Measurements from ENCODE around the gene TCIRG1.
"Not testable (repeated sequence)": the region's sequence is repeated elsewhere in the genome, so short reads cannot be mapped to it uniquely, and the experiment has no call there.

TCIRG1 gene

DNA sequence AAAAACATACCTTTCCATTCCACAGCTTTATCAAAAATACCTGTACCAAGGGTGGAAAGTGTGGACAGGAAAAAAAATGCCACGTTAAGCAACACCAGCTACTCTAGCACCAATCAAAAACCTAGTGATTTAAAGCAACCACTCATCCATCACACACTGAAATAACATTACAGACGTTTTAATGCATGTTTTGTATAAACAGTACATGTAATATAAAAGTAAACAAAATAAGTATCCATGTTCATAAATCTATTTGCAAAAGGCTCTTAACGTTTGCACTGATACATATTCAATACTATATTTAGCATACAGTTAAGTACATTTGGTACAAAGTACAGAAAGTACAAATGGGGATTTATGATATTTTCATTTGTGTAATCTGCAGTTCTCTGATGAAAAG is 43.7 kb downstream of the TCIRG1 start:
- DNase-seq (ENCODE audit: low read depth, low spot score): no peak

DNA sequence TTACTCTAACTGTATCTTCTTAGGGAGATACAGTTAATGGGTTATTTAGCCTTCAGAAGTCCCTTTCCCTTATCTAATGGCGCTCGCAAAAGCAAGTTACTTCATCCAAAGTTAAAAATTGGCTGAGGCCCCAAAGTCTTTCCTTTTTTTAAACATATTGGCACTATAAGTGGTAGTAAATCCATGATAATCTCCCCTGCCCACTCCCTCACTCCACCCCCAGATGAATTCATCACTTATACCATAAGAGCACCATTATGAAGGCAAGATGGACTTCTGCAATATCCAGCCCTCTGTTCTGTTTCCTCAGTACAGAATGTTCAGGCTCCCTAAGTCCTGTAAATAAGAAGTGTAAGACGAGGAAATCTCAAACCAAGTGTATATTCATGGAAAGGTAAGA is 44.7 kb downstream of the TCIRG1 start:
- DNase-seq (ENCODE audit: low read depth, low spot score): no peak

DNA sequence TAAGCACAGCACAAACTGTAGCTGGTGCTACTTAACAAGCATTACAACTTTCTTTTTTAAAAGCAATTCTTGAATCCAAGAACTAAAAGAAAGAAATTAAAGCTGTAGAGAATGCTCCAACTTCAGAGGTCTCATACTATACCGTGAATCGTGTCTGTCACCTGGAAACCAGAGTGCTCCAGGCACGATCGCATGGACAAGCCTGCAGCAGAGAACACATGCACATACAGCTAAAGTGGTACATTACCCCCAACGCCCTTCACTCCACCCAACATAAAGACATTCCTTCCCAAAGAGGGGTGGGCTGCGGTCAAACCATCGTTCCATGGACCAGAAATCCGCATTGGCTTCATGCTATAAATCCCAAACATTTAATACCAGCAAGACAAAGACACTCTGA is 50.9 kb downstream of the TCIRG1 start:
- DNase-seq (ENCODE audit: low read depth, low spot score): no peak

DNA sequence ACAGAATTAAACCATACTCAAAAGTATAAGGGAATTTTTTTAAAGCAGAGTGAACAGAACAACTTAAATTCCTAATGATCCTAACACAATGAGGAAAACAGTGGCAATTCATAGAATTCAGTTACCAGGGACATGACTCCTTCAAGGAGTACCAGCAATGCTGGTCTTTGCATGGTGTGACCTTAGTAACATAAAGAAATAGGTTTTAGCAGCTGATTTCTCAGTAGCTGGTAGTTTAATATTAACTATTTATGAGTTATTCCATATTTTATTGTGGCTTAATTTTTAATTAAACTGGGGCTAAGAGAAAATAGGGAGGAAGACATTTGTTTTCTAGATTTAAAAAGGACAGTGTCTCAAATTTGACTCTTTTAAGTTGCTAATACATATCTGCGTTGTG is 51.5 kb downstream of the TCIRG1 start:
- no peak for DNase-seq (ENCODE audit: low read depth, low spot score)

DNA sequence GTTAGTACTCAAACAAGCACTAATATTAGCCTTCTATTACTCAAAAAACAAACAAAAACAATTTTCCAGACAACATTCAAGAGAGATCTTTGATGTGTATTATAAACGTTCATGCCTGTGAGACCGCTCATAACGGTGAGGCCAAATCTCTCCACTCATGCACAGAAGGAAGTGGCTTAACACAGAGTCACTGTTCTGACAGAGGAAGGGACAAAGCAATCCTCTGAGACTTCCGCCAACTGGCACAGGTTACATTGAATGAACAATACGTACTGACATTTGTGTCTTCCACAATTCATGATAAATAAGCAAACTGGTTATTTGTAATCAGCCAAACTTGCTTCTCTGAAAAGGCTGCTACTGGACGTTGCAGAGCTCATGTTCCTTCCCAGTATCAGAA is 51.9 kb downstream of the TCIRG1 start:
- DNase-seq (ENCODE audit: low read depth, low spot score): no peak

DNA sequence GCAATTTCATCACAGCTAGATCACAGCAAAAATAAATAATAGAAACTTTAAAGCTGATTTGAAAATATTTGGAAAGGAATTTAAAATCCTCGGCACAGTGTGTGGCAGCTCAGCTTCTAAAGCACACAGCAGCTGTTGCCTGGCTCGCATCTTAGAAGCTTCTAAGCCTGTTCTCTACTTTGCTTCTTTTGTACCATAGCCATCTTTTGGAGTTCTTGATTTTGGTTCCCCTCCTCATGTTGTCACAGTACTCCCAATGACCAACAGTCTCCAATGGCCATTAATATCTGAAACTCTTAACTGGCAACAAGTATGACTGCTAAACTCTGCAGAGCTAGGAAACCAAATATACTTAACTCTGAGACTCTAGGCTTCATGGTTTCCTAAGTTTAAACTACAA is 53.6 kb downstream of the TCIRG1 start:
- no peak for DNase-seq (ENCODE audit: low read depth, low spot score)

DNA sequence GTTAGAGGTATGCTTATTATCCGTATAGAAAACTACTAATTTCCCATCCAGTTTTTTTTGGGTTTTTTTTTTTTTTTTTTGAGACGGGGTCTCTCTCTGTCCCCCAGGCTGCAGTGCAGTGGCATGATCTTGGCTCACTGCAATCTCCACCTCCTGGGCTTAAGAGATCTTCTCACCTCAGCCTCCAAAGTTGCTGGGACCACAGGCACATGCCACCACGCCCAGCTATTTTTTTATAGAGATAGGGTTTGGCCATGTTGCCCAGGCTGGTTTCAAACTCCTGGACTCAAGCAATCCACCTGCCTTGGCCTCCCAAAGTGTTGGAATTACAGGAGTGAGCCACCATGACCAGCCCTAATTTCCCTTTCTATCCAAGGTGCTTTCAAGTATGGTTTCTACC is 54.1 kb downstream of the TCIRG1 start:
- not testable (repeated sequence) for DNase-seq (ENCODE audit: low read depth, low spot score)

DNA sequence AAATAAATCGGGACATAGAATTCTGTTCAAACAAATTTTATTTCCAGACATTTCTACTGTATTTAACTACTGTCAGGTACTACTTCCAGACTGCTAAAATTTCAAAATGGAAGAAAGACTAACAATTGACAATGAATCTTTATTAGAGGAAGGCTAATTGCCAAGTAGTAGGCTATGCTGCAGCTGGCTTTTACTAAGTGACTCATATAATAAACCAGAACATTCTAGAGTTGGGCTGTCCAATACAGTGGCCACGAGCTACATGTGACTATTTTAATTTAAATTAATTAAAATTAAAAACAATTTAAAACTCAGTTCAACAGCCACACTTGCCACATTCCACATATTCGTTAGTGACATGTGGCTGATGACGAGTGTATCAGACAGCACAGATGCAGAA is 54.7 kb downstream of the TCIRG1 start:
- no peak for DNase-seq (ENCODE audit: low read depth, low spot score)

DNA sequence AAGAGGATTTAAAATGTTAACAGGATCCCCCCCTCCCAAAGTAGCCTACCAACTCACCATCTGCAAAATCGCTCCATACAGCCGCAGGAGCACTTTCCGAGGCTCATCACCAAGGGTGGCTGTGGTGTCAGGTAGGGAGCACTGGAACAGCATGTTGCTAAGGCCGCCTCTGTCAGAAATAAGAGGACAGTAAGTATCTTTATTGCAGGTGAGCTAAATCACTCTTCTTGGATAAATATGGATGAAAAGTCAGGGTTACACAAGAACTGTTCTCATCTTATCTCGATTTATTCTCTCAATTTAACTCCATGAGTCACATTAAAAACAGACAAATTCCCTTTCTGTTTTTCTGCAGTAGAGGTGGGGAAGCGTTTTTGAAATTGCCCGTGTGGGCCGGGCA is 58.1 kb downstream of the TCIRG1 start:
- no peak for DNase-seq (ENCODE audit: low read depth, low spot score)

DNA sequence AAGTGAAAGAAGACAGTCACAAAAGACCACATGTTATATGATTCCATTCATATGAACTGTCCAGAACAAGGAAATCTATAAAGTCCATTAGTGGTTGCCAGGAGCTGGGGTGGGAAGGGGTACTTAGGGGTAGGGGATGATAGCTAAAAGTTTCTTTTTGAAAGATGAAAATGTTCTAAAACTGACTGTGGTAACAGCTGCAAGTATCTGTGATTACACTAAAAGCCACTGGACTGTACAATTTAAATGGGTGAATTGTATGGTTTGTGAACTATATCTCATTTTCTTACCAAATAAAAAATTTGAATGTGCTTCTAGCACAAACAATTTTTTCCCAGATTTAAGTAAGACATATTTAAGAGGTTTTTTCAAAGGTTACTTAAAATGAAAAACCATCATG is 60.2 kb downstream of the TCIRG1 start:
- DNase-seq (ENCODE audit: low read depth, low spot score): no peak

DNA sequence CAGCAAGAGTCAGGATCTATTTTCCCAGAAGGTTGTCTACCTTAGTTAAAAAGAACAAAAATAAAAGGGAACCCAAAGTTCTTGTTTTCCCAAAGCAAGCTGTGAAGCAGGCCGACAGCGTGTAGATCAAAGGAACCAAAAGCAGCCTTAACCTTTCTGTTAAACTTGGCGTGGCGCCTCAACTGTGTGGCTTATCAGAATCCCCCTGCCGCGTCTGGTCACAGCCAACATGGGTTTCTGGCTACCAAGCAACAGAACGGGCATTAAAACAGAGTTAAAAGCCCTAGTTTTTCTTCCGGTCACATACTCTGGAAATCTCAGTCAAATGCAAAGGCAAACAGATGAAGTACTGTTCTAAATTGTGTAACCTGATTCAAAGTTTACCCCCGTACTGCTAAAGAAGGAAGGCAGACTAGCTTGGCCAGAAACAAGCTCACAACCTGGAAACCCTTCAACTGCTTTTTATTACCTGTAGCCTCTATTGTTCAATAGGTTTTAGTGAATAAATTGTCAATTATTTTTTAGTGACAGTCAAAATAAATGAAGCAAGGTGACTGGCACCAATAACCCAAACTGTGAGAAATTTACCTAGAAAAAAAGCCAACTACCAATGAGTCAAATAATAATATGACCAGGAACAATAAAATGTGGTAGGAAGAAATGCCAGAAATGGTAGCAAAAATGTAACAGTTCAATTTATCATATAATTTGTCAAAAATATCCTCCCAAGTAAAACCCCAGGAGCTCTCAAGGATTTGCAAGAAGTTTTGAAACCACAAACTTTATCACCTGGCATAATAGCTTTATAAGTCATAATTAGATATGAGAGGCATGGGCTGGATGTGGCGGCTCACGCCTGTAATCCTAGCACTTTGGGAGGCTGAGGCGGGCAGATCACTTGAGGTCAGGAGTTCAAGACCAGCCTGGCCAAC is 60.9 kb downstream of the TCIRG1 start:
- no peak for DNase-seq (ENCODE audit: low read depth, low spot score)
